Aorta (tissue), 5 donors: Measurements from ENCODE around the gene AARS1. TPM values are rescaled to one million over a fixed set of nuclear protein-coding genes. Genes with fewer than 3 reads are reported as not detected.
"Not testable (repeated sequence)": the region's sequence is repeated elsewhere in the genome, so short reads cannot be mapped to it uniquely, and the experiment has no call there.

Experiments
- ATAC-seq: fragments of 200-7000 bp; cut with Tn5 transposase; one replicate; pipeline ENCODE4 v1.9.1; 2022; ENCODE audit warnings: moderate library complexity; ENCODE audit not compliant: low FRiP score
- DNase-seq, 2 donors: peaks; one replicate each; pipeline ENCODE4 v3.0.0-alpha.2; 2020
- H3K27ac ChIP-seq, 2 donors: one replicate each; pipeline ENCODE4 v1.5.1; 2013; ENCODE audit warnings: low read length in 2 of 2, mild to moderate bottlenecking in 2 of 2, moderate library complexity in 2 of 2, control low read depth in 1 of 2, inconsistent platforms in 1 of 2, low read depth in 1 of 2
- H3K27me3 ChIP-seq, 2 donors: one replicate each; pipeline ENCODE4 v1.6.1; 2013; ENCODE audit warnings: control low read depth in 1 of 2, low read length in 1 of 2, mild to moderate bottlenecking in 1 of 2, moderate library complexity in 1 of 2; ENCODE audit not compliant: insufficient read depth in 2 of 2, control insufficient read depth in 1 of 2
- H3K36me3 ChIP-seq, 2 donors: one replicate each; pipeline ENCODE4 v1.6.1; 2013; ENCODE audit warnings: control low read depth in 1 of 2, low read length in 1 of 2, mild to moderate bottlenecking in 1 of 2; ENCODE audit not compliant: insufficient read depth in 2 of 2, control insufficient read depth in 1 of 2
- H3K4me1 ChIP-seq, 2 donors: one replicate each; pipeline ENCODE4 v1.6.1; 2013; ENCODE audit warnings: low read length in 2 of 2, control low read depth in 1 of 2, mild to moderate bottlenecking in 1 of 2, moderate library complexity in 1 of 2; ENCODE audit not compliant: insufficient read depth in 2 of 2, control insufficient read depth in 1 of 2
- H3K4me3 ChIP-seq, 2 donors: one replicate each; pipeline ENCODE4 v1.5.1; 2013; ENCODE audit warnings: low read length in 2 of 2, control low read depth in 1 of 2, mild to moderate bottlenecking in 1 of 2
- H3K9me3 ChIP-seq: one replicate; pipeline ENCODE4 v1.6.1; 2013; ENCODE audit warnings: mild to moderate bottlenecking, low read length; ENCODE audit not compliant: control insufficient read depth
- WGBS, 2 donors: extraction: QIAGEN DNeasy Blood & Tissue Kit; methylation state at CpG; one replicate each; pipeline ENCODE4 v1.1.7; 2013; 5-methylcytosine and 5-hydroxymethylcytosine counted together
- intact Hi-C, 2 donors: fragments of 100-400 bp; cut with DNase I; formaldehyde crosslinking; loops; one replicate each; pipeline versions ENCODE4 v1.14.2 to v1.15.0; 2022
- polyA plus RNA-seq, 2 donors: library from polyadenylated mRNA; stranded (reverse); fragments of 200-250 nt; gene quantifications; one replicate each; pipeline ENCODE4 v1.2.3, GENCODE V29; 2013
- total RNA-seq, 2 donors: library from RNA; stranded (reverse); fragmentation: NEBNext Ultra II Directional; extraction: Animal tissue kit (Norgen Biotek cat#: 25700); gene quantifications; one replicate each; pipeline ENCODE4 v1.2.1, GENCODE V29; 2021
- donor health status: healthy with polysubstance abuse.
- donor health status: Bipolar disorder and iron deficiency.
- donor health status: DM: no; HTN: no; CAD: no.
- donor health status: DM: no; HTN: no; CAD: no.
- donor health status: DM: yes; HTN: yes; CAD: no.

Gene AARS1
- total and polyA plus RNA-seq, 4 donors, result 19.5 to 64.2 (median 50.2) TPM

DNA sequence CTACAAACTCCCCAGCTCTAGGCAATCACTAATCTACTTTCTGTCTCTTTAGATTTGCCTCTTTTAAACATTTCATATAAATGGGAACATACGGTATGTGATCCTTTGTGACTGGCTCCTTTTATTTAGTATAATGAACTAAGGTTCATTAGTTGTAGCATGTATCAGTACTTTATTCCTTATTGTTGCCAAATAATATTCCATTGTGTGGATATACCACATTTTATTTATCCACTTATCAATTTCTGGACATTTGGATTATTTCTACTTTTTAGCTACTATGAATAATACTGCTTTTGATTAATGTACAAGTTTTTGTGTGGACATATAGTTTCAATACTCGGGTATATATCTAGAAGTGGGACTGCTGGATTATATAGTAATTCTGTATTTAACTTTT lies 17.6 kb upstream of the AARS1 start:
- WGBS, 2 donors, result 81 to 90% methylated on average over 2 of the region's 2 CpGs
- H3K27ac ChIP-seq, result no peak overlapping the region
- no peak for DNase-seq
- intact Hi-C loops, result no loop called here
- no peaks in the 10 kb centered on the region for H3K27me3 ChIP-seq
- no peaks in the 10 kb centered on the region for H3K4me1 ChIP-seq
- no peaks in the 10 kb centered on the region for H3K9me3 ChIP-seq
- ATAC-seq, result no peak
- no peaks in the 10 kb centered on the region for H3K36me3 ChIP-seq
- H3K4me3 ChIP-seq, result no peak overlapping the region

DNA sequence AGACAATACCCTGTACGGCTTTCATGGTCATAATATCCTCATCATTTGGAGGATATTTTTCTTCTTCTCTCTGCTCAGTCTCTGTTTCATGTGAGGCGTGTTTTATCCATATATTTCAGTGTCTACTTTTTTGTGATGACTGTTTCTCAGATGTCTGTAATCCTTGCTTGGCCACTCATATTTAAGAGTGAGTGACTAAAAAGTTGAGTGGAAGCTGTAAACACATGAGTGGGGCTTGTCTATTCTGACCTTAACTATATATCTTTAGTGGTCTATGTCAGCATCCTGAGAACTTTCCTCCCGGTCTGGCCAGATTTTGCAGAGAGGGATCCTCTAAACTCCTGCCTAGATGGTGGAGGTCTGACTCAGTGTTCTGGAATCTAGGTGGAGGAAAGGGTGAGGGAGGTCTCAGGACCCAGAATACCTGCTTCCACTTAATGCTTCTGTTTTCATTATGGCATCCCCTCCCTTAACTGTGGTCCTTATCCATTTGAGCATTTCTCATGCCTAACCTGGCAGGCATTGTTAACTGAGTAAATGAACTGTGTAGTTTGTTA lies 15.7 kb upstream of the AARS1 start:
- H3K9me3 ChIP-seq, result no peaks in the 10 kb centered on the region
- H3K36me3 ChIP-seq, result no peaks in the 10 kb centered on the region
- H3K27ac ChIP-seq, result no peak overlapping the region
- intact Hi-C loops, result no loop called here
- H3K27me3 ChIP-seq, result no peaks in the 10 kb centered on the region
- no peaks in the 10 kb centered on the region for H3K4me1 ChIP-seq
- H3K4me3 ChIP-seq, result no peak overlapping the region
- peak in 1 of 2 donors; percentile 9 for DNase-seq
- ATAC-seq, result no peak
- WGBS, 2 donors, result 70% methylated on average over 3 of the region's 3 CpGs

DNA sequence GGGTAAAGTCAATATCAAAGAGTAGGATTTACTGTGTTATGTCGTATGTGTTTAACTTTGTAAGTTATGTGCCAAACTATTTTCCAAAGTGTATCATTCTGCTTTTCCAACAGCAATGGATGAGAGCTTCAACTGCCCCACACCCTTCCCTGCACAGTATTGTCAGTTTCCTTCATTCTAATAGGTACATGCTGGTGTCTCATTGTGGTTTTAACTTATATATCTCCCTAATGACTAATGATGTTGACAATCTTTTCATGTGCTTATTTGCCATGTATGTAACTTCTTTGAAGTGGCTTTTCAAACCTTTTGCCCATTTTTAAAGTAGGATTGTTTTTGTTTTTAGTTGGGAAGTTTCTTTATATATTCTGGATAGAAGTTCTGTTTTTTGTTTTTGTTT lies 13.4 kb upstream of the AARS1 start:
- H3K9me3 ChIP-seq, result no peaks in the 10 kb centered on the region
- H3K27ac ChIP-seq, result no peak overlapping the region
- H3K36me3 ChIP-seq, result no peaks in the 10 kb centered on the region
- intact Hi-C loops, result no loop called here
- H3K4me1 ChIP-seq, result no peaks in the 10 kb centered on the region
- DNase-seq (no peak), ATAC-seq (no peak)
- H3K4me3 ChIP-seq, result no peak overlapping the region
- H3K27me3 ChIP-seq, result no peaks in the 10 kb centered on the region
- WGBS, 2 donors, result 50 to 54% methylated on average over 1 of the region's 1 CpG

DNA sequence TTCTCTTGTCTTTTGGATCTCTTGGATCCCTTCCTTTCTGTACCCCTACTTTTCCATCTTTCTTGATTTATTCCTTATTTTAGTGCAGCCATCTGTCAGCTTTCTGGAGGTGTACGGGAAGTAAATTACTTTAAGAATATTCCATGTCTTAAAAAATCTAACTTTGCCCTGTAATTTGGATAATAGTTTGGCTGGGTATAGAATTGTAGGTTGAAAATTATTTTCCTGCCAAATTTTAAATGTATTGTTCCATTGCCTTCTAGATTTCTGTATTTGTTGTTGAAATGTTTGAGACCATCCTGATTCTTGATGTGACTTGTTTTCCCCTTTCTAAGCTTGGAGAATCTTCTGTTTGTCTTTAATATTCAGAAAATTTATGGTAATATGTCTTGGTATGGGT lies 11.8 kb upstream of the AARS1 start:
- H3K36me3 ChIP-seq, result no peaks in the 10 kb centered on the region
- no peaks in the 10 kb centered on the region for H3K27me3 ChIP-seq
- H3K9me3 ChIP-seq, result no peaks in the 10 kb centered on the region
- H3K4me1 ChIP-seq, result no peaks in the 10 kb centered on the region
- 97 to 100% methylated on average over 1 of the region's 1 CpG for WGBS, 2 donors
- ATAC-seq (no peak), DNase-seq (no peak)
- intact Hi-C loops, result no loop called here
- H3K27ac ChIP-seq, result no peak overlapping the region
- no peak overlapping the region for H3K4me3 ChIP-seq

DNA sequence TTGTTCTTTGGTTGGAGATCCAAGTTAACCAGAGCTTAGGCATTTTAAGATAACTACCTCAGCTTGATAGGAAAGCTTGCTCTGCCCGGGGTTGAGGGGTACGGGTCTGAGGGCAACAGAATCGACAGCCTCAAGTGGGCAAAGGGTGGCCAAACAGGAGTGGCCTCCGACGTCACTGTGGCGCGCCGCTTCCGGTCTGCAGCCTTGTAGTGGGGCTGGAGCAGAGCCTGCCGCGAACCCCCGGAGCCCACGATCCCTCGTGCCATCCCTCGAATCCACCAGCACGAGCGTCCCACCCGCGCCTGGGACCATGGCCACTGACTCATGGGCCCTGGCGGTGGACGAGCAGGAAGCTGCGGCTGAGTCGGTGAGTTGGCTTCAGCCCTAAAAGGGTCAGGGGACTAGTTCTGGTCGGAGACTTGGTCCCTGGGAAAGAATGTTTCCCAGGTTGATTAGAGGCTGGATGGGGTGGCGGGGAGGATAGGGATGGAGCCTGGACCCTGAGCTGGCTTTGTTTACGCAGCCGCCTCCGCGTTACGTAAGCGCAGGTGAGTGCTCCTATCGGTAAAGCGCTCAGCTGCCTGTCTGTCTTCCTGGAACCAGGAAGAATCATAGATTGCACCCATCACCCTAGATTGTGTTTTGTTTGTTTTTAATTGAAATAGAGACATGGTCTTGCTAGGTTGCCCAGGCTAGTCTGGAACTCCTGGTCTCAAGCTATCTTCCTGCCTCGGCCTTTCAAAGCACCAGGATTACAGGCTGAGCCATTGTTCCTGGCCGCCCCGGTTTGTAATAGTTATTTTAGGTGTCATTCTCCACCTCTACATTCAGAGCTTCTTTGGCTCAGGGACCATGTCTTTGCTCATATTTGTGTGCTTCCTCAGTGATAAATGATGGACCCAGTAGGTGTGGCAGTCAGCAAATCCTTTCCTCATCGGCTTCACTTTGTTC lies 10.0 kb upstream of the AARS1 start, which contains the start of gene DDX19B:
TSS of gene DDX19B (plus strand) at position 199 of the 951 bp plus-strand sequence. CDS start at position 311, 112 bp downstream.
- Histone ChIP-seq H3K4me3 (peak within 1 kb of the TSS; percentile 93), H3K27ac (peak within 1 kb of the TSS; percentile 90 to 96), H3K4me1 (no peaks in the 10 kb centered on the region), H3K27me3 (no peaks in the 10 kb centered on the region), H3K36me3 (no peaks in the 10 kb centered on the region), H3K9me3 (no peaks in the 10 kb centered on the region)
- DNase-seq, result peak; percentile 91 to 95
- intact Hi-C loops, result loop anchor here in 1 of 2 donors (5.0 kb wide), 1 partner anchor 48 kb away; the partner anchor contains the start of gene DDX19A
- 0 to 1% methylated on average over 37 of the region's 37 CpGs for WGBS, 2 donors
- peak; percentile 94 for ATAC-seq

DNA sequence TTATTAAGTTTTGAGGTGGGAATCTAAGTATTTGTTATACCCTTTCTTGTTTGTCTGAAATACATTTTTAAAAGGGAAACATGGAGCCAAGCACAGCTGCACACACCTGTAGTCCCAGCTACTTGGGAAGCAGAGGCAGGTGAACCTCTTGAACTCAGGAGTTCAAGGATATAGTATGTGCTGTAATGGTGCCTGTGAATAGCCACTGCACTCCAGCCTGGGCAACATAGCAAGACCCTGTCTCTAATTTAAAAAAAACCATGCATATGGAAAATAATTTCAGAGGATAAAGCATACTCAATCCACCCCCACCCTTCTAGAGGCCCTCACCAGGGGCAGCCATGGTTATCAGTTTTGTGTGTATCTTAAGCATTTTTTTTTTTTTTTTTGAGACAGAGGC lies 6.3 kb upstream of the AARS1 start:
- H3K27me3 ChIP-seq, result no peaks in the 10 kb centered on the region
- no peaks in the 10 kb centered on the region for H3K36me3 ChIP-seq
- H3K27ac ChIP-seq, result no peak overlapping the region
- intact Hi-C loops, result loop anchor here in 1 of 2 donors (5.0 kb wide), 1 partner anchor 52 kb away; the partner anchor contains the start of gene DDX19A
- no peak overlapping the region for H3K4me3 ChIP-seq
- ATAC-seq (no peak), DNase-seq (peak in 1 of 2 donors; percentile 2)
- no peaks in the 10 kb centered on the region for H3K9me3 ChIP-seq
- no peaks in the 10 kb centered on the region for H3K4me1 ChIP-seq

DNA sequence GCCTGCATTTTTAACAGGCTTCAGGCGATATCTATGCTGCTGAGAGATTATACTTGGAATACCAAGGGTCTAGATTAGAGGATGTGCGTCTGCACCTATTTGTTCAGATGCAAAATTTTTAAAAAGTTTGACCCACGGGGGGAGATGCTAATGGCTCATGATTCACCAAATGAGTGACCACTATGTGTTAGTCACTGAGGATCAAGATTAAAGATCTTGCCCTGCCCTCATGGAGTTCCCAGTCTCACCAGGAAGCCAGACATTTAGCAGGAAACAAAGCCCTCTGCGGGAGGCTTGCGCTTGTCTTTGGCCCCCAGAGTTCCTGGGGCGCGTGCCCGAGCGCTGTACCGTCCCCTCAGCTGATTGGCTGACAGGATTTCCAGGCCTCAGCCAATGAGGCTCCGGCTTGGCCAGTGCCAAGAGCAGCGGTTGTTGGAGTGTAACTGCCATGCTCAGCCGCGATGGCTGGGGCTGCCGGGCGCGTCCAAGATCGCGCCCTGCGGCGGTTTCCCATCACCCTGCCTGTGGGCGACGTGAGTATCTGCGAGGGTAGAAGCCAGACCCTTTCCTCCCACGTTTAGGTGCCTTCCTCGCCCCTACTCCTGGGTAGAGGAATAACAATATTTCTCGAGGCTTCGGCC lies 5.2 kb upstream of the AARS1 start:
- no peak overlapping the region for H3K4me3 ChIP-seq
- no peaks in the 10 kb centered on the region for H3K27me3 ChIP-seq
- peak in 1 of 2 donors; percentile 42 for DNase-seq
- intact Hi-C loops, result loop anchor here in 1 of 2 donors (5.0 kb wide), 1 partner anchor 53 kb away; the partner anchor contains the start of gene DDX19A
- H3K4me1 ChIP-seq, result no peaks in the 10 kb centered on the region
- no peaks in the 10 kb centered on the region for H3K9me3 ChIP-seq
- no peak for ATAC-seq
- H3K27ac ChIP-seq, result no peak overlapping the region
- no peaks in the 10 kb centered on the region for H3K36me3 ChIP-seq
- 90 to 91% methylated on average over 28 of the region's 28 CpGs for WGBS, 2 donors

DNA sequence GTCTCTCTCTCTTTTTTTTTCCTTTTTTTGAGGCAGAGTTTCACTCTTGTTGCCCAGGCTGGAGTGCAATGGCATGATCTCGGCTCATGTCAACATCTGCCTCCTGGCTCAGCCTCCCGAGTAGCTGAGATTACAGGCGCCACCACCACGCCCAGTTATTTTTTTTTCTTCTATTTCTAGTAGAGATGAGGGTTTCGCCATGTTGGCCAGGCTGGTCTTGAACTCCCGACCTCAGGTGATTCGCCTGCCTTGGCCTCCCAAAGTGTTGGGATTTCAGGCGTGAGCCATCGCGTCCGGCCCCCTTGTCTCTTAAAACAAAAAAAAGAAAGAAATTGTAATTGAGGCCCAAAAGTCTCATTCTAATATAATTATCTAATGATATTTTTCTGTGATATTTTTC lies 2.8 kb upstream of the AARS1 start:
- H3K4me1 ChIP-seq, H3K36me3 ChIP-seq, H3K9me3 ChIP-seq, intact Hi-C loops, H3K27me3 ChIP-seq, H3K4me3 ChIP-seq, H3K27ac ChIP-seq, ATAC-seq: not testable (repeated sequence)
- DNase-seq, result peak in 1 of 2 donors; percentile 27
- 91 to 95% methylated on average over 11 of the region's 11 CpGs for WGBS, 2 donors
